HG03103 (cell line): ENCODE results near the gene ANKRD29.

Experiments
- ATAC-seq: cut with Tn5 transposase; IDR thresholded peaks from one replicate; pipeline ENCODE4 v1.9.1; 2021; ENCODE audit warnings: low read depth; ENCODE audit not compliant: unreplicated experiment

The ANKRD29 gene

GRCh38 chr18:23688528-23688927 lies 25.8 kb upstream of the ANKRD29 start:
- no peak for ATAC-seq

GRCh38 chr18:23684515-23685197 lies 21.9 kb upstream of the ANKRD29 start:
- no peak for ATAC-seq

GRCh38 chr18:23683671-23684070 lies 21.0 kb upstream of the ANKRD29 start:
- ATAC-seq: no peak

GRCh38 chr18:23683155-23683554 lies 20.4 kb upstream of the ANKRD29 start:
- ATAC-seq: no peak

- ATAC-seq: no peak
Measured at GRCh38 chr18:23682472-23682871, 19.8 kb upstream of the ANKRD29 start.

- no peak for ATAC-seq
Measured at GRCh38 chr18:23682045-23682444, 19.3 kb upstream of the ANKRD29 start.

GRCh38 chr18:23675896-23676295 lies 13.2 kb upstream of the ANKRD29 start:
- ATAC-seq: no peak

GRCh38 chr18:23675236-23675635 lies 12.5 kb upstream of the ANKRD29 start:
- ATAC-seq: no peak

GRCh38 chr18:23673725-23674124 lies 11.0 kb upstream of the ANKRD29 start:
- ATAC-seq: no peak

- no peak for ATAC-seq
Measured at GRCh38 chr18:23671564-23671963, 8.9 kb upstream of the ANKRD29 start.

- ATAC-seq: no peak
Measured at GRCh38 chr18:23669804-23670405, 7.2 kb upstream of the ANKRD29 start.

- ATAC-seq: no peak
Measured at GRCh38 chr18:23669202-23669766, 6.6 kb upstream of the ANKRD29 start.

- ATAC-seq: no peak
Measured at GRCh38 chr18:23668731-23669130, 6.0 kb upstream of the ANKRD29 start.

GRCh38 chr18:23667114-23667513 lies 4.4 kb upstream of the ANKRD29 start:
- no peak for ATAC-seq

- no peak for ATAC-seq
Measured at GRCh38 chr18:23664674-23665073, 2.0 kb upstream of the ANKRD29 start.

- ATAC-seq: no peak
Measured at GRCh38 chr18:23661735-23662308, 889 bp downstream of the ANKRD29 start.

- no peak for ATAC-seq
Measured at GRCh38 chr18:23658285-23658684, 4.4 kb downstream of the ANKRD29 start.

- no peak for ATAC-seq
Measured at GRCh38 chr18:23652232-23652631, 10.5 kb downstream of the ANKRD29 start.

GRCh38 chr18:23650968-23651927 lies 11.5 kb downstream of the ANKRD29 start:
- ATAC-seq: no peak

GRCh38 chr18:23648940-23649607 lies 13.6 kb downstream of the ANKRD29 start:
- ATAC-seq: no peak
